GM21447 (cell line): ENCODE data around the gene BAIAP3.
"Not testable (repeated sequence)": the region's sequence is repeated elsewhere in the genome, so short reads cannot be mapped to it uniquely, and the experiment has no call there.

Source experiments
- ATAC-seq: cut with Tn5 transposase; IDR thresholded peaks from one replicate; pipeline ENCODE4 v1.9.1; 2021; ENCODE audit not compliant: unreplicated experiment

BAIAP3 gene

GRCh38 chr16:1315081-1316032 lies 18.1 kb upstream of the BAIAP3 start:
- ATAC-seq: no peak

GRCh38 chr16:1316033-1316405 lies 17.4 kb upstream of the BAIAP3 start:
- ATAC-seq: no peak

GRCh38 chr16:1317479-1318267 lies 15.8 kb upstream of the BAIAP3 start:
- ATAC-seq: no peak

- no peak for ATAC-seq
Observed at GRCh38 chr16:1318268-1318545, 15.2 kb upstream of the BAIAP3 start.

GRCh38 chr16:1319041-1319440 lies 14.4 kb upstream of the BAIAP3 start:
- ATAC-seq: no peak

GRCh38 chr16:1320097-1320496 lies 13.3 kb upstream of the BAIAP3 start:
- no peak for ATAC-seq

DNA sequence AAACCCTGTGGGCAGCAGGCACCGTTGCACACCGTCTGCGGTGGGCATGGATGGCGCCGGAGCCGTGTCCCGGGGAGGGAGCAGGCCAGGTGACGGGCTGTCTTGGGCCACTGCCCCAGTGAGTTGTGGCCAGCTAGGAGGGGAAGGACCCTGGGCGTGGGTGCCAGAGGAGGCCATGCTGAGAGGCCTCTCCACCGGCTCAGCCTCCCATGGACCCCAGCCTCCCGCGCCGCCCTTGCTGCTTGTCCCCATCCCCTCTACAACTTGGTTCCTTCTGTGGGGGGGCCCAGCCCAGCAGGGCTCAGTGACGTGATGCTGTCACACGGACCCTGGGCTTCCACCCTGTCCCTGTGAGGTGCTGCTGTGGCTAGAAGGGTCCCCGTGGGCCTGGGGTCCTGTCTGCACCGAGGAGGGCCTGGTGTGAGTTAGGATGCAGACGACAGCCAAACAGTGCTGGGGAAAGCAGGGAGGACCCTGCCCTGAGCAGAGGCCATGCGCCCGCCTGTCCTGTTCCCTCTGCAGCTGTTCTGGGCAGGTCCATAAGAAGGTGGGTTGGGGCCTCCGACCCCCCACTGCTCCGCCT lies 12.7 kb upstream of the BAIAP3 start:
- no peak for ATAC-seq

DNA sequence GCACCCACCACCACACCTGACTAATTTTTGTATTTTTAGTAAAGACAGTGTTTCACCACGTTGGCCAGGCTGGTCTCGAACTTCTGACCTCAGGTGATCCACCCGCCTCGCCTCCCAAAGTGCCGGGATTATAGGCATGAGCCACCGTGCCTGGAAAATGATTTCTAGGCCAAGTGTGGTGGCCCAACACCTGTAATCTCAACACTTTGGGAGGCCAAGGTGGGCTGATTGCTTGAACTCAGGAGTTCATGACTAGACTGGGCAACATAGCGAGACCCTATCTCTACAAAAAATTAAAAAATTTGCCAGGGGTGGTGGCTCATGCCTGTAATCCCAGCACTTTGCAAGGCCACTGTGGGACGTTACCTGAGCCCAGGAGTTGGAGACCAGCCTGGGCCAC lies 11.0 kb upstream of the BAIAP3 start:
- ATAC-seq: no peak

- no peak for ATAC-seq
Observed at GRCh38 chr16:1323296-1324239, 9.9 kb upstream of the BAIAP3 start.

DNA sequence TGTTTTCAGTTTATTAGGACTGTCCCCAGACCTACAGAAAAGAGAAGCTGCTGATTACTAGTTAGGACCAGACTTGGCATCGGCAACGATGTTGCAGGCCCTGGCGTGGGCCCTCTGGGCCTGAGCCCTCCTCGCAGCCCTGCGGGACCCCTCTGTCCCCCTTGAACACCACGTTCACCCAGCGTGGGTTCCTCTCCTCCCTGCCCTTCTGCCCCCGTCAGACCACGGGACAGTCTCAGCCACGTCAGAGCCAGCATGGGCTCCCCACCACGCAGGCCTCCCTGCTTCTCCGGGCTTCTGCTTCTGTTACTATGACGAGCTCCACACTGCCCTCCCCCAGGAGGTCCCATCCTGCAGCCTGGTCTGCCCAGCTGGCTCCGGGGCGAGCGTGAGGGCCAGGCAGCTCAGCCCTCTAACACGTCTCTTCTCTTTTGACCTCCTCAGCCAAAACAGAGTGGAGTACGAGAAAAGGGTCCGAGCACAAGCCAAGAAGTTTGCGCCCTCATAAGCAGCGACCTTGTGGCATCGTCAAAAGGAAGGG lies 9.1 kb upstream of the BAIAP3 start:
- ATAC-seq: no peak

DNA sequence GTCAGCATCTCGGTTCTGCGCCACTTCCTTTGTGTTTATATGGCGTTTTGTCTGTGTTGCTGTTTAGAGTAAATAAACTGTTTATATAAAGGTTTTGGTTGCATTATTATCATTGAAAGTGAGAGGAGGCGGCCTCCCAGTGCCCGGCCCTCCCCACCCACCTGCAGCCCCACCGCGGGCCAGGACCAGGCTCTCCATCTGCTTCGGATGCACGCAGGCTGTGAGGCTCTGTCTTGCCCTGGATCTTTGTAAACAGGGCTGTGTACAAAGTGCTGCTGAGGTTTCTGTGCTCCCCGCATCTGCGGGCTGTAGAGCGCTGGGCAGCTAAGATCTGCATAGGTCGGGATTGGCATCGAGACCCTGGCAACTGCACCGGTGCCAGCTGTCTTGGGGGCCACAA lies 8.2 kb upstream of the BAIAP3 start:
- no peak for ATAC-seq

DNA sequence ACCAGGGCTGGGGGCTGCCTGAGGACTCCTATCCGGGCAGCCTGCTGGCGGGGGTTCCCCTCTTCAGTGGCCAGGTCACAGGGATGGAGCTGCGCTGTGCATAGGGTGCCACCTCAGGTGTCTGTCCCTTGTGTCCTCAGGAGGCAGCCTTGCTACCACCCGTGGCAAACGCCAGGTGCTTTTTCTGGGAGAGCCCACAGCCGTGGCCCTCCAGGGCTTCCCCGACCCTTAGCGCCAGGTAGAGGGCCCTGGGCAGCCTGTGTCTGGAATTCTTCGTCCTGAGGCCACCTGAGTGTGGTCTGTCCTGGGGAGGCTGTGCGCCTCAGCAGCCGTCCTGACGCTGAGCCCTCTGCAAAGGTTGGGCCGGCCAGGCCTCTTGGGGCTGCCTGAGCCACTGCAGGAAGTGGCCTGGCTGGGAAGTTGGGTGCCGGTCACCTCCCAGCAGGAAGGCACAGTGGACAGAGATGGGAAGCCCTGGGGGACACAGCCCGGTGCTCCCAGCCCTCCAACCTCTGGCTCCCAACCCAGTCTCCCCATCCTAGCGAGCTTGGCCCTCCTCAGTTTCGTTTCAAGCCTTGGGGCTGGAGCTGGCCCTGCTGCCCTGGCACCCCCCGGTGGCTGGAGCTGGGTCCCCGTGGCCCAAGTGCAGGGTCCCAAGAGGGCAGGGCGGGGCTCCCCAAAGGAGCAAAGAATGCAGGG lies 7.6 kb upstream of the BAIAP3 start:
- no peak for ATAC-seq

DNA sequence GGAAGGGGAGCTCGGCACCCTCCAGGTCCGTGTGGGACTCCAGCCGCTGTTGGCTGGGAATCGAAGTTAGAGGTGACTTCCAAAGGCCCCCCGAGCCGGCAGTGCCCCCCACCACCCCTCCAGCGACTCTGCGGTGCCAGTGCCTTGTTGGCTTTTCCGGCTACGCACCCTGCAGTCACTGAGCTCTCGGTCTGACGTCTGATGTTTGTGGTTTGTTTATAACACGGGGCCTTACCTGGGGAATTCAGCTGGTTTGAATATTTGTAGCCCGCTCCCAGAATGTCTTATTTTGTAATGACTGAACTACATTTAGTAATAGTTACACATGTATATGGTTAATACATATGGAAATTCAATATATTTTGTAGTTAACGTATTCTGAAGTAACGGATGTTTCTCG lies 7.1 kb upstream of the BAIAP3 start:
- no peak for ATAC-seq

DNA sequence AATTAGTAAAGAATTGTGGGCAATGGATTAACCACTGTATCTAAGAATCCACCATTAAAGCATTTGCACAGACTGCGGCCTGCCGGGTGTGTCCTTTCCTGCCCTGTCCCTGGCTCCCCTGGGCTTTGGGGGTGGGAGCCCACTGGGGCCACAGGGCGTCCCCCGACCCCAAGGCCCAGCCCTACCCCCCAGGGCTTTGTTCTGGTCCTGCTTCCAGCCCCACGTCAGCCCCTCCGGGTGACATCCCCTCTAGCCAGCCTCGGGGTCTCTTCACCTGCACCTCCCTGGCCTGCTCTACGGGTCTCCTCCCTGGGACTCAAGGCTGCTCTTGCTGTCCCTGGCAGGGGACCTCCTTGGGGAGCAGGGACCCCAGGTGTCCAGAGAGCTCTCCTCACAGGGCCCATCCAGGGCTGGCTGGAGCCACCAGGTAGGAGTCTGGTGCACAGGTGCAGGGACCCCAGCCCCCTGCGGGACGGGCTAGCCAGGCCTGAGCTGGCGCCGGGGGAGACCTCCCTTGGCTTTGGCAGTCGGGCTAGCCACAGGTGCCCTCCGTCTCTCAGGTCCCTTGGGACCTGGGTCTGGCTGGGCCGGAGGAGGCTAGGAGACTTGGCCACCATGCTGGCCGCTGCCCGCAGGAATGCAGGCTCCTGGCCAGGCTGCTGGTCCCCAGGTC lies 6.4 kb upstream of the BAIAP3 start:
- no peak for ATAC-seq

- ATAC-seq: no peak
Observed at GRCh38 chr16:1327619-1327947, 5.9 kb upstream of the BAIAP3 start.

GRCh38 chr16:1328136-1328535 lies 5.3 kb upstream of the BAIAP3 start:
- ATAC-seq: not testable (repeated sequence)

DNA sequence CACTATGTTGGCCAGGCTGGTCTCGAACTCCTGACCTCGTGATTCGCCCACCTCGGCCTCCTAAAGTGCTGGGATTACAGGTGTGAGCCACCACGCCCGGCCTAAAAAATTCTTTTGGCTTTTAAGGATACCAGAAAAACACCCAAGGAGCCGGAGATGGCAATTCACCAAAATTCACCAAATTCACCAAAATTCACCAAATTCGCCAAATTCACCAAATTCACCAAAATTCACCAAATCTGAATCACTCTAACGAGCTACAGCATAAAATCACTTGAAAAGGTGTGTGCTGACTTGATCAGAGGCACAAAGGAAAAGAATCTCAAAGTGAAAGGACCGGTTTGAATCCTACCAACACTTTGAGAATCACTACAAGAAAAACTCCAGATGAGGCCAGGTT lies 4.5 kb upstream of the BAIAP3 start:
- not testable (repeated sequence) for ATAC-seq

DNA sequence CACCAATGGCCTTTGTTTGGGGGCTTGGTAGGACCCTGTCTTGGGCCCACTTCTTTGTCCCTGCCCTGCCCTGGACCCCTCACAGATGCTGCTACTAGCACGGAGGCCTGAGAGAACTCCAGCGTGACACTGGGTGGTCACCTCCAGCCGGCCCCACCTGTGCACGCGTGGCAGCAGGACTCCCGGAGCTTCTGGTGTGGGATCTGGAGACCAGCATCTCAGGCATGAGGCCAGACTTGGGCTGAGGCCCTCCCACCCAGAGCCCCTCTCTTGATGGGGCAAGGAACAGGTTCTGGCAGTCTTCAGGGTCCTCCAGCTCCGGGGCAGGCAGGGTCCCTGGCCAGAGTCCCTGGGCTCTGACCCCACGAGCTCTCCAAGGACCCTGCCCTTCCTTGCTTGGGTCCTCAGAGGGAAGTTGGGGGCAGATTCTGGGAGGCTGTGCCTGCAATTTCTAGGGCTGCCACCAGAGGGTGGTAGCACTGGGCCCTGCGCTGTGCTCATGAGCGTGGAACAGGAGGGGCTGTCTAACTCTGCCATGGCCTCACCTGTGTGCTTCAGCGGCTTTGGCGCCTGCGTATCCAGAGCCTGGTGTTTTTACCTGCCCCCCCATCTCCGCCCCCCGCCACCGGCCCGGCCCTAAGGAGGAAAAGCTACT lies 3.1 kb upstream of the BAIAP3 start:
- no peak for ATAC-seq
